Measurements from ENCODE around the gene NABP2. TPM values are rescaled to one million over a fixed set of nuclear protein-coding genes. Genes with fewer than 3 reads are reported as not detected.

Gene NABP2
- total RNA-seq, 1 experiment from 2014 or later = 99.6 TPM

- Histone ChIP-seq H3K27me3 (ENCODE audit: control insufficient read depth, insufficient read depth, low read length) (no peaks in the 10 kb centered on the region), H3K4me3 (ENCODE audit: low read depth in 2 of 2, low read length in 2 of 2) (no peak overlapping the region), H3K36me3 (ENCODE audit: control insufficient read depth, insufficient read depth, low read length) (peaks cover 19% of the 10 kb centered on the region), H3K9me3 (ENCODE audit: control insufficient read depth, insufficient read depth, low read depth, low read length) (no peaks in the 10 kb centered on the region), H3K4me1 (ENCODE audit: control insufficient read depth, insufficient read depth, low read length) (peaks cover 10% of the 10 kb centered on the region), H3K27ac (ENCODE audit: low read length) (no peak overlapping the region)
- TF ChIP-seq POLR2AphosphoS5 (IDR thresholded peaks at IDR 0.05; ENCODE audit: low read depth, low read length) (no peak), TCF7L2 (IDR thresholded peaks at IDR 0.05; ENCODE audit: low read depth, low read length) (no peak), SIN3A (IDR thresholded peaks at IDR 0.05; ENCODE audit: borderline replicate concordance, insufficient read depth, low read depth, low read length) (no peak)
- TF ChIP-seq, protein P1, sequence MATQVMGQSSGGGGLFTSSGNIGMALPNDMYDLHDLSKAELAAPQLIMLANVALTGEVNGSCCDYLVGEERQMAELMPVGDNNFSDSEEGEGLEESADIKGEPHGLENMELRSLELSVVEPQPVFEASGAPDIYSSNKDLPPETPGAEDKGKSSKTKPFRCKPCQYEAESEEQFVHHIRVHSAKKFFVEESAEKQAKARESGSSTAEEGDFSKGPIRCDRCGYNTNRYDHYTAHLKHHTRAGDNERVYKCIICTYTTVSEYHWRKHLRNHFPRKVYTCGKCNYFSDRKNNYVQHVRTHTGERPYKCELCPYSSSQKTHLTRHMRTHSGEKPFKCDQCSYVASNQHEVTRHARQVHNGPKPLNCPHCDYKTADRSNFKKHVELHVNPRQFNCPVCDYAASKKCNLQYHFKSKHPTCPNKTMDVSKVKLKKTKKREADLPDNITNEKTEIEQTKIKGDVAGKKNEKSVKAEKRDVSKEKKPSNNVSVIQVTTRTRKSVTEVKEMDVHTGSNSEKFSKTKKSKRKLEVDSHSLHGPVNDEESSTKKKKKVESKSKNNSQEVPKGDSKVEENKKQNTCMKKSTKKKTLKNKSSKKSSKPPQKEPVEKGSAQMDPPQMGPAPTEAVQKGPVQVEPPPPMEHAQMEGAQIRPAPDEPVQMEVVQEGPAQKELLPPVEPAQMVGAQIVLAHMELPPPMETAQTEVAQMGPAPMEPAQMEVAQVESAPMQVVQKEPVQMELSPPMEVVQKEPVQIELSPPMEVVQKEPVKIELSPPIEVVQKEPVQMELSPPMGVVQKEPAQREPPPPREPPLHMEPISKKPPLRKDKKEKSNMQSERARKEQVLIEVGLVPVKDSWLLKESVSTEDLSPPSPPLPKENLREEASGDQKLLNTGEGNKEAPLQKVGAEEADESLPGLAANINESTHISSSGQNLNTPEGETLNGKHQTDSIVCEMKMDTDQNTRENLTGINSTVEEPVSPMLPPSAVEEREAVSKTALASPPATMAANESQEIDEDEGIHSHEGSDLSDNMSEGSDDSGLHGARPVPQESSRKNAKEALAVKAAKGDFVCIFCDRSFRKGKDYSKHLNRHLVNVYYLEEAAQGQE (IDR thresholded peaks at IDR 0.05; ENCODE audit: insufficient read depth in 1 of 2, low read depth in 2 of 2, low read length in 1 of 2) = no peak
- TF ChIP-seq, protein P2, sequence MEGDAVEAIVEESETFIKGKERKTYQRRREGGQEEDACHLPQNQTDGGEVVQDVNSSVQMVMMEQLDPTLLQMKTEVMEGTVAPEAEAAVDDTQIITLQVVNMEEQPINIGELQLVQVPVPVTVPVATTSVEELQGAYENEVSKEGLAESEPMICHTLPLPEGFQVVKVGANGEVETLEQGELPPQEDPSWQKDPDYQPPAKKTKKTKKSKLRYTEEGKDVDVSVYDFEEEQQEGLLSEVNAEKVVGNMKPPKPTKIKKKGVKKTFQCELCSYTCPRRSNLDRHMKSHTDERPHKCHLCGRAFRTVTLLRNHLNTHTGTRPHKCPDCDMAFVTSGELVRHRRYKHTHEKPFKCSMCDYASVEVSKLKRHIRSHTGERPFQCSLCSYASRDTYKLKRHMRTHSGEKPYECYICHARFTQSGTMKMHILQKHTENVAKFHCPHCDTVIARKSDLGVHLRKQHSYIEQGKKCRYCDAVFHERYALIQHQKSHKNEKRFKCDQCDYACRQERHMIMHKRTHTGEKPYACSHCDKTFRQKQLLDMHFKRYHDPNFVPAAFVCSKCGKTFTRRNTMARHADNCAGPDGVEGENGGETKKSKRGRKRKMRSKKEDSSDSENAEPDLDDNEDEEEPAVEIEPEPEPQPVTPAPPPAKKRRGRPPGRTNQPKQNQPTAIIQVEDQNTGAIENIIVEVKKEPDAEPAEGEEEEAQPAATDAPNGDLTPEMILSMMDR (IDR thresholded peaks at IDR 0.05) = no peak
- POLR2A ChIA-PET = no interaction called here
- no TSS peak for BruUV-seq (replicated peaks)
- DNase-seq (ENCODE audit: low read depth, low spot score) (no peak), ATAC-seq (no peak)
- CTCF ChIA-PET = no interaction called here
- in situ Hi-C loops (cut with HindIII; ENCODE audit: low pct_unique_long_range_greater_than_20kb, low sequenced_read_pairs) = no loop called here
- intact Hi-C loops (cut with micrococcal nuclease; ENCODE audit: unreplicated experiment) = no loop called here
These were observed 28.5 kb downstream of the NABP2 start for GRCh38 chr12:56252649-56253048.

DNA sequence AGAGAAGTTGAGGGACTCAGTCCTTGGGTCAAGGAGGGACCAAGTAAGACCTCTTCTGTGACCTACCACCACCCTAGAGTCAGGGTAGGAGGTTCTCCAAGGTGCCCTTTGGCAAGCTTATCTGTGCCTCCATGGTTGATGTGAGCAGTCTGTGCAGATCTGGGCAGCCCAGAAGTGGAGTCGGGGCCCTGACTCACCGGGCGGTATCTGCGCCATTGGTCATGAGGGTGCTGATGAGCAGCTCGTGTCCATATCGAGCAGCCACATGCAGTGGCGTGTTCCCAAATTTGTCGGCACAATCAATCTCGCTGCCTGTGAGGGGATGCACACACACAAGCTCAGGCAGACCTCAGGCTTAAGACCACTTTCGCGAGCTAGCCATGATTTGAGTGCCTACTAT is 28.9 kb downstream of the NABP2 start:
- ChIA-PET CTCF (no interaction called here), POLR2A (no interaction called here)
- ATAC-seq = no peak
- in situ Hi-C loops (cut with HindIII; ENCODE audit: low pct_unique_long_range_greater_than_20kb, low sequenced_read_pairs) (no loop called here), intact Hi-C loops (cut with micrococcal nuclease; ENCODE audit: unreplicated experiment) (no loop called here)
- Histone ChIP-seq H3K27me3 (ENCODE audit: control insufficient read depth, insufficient read depth, low read length) (no peaks in the 10 kb centered on the region), H3K4me1 (ENCODE audit: control insufficient read depth, insufficient read depth, low read length) (peaks cover 10% of the 10 kb centered on the region), H3K4me3 (ENCODE audit: low read depth in 2 of 2, low read length in 2 of 2) (no peak overlapping the region), H3K27ac (ENCODE audit: low read length) (no peak overlapping the region), H3K9me3 (ENCODE audit: control insufficient read depth, insufficient read depth, low read depth, low read length) (no peaks in the 10 kb centered on the region), H3K36me3 (ENCODE audit: control insufficient read depth, insufficient read depth, low read length) (peaks cover 19% of the 10 kb centered on the region)
- BruUV-seq (replicated peaks) = no TSS peak
- TF ChIP-seq TCF7L2 (IDR thresholded peaks at IDR 0.05; ENCODE audit: low read depth, low read length) (no peak), SIN3A (IDR thresholded peaks at IDR 0.05; ENCODE audit: borderline replicate concordance, insufficient read depth, low read depth, low read length) (no peak), POLR2AphosphoS5 (IDR thresholded peaks at IDR 0.05; ENCODE audit: low read depth, low read length) (no peak)
- TF ChIP-seq, protein P1 (IDR thresholded peaks at IDR 0.05; ENCODE audit: insufficient read depth in 1 of 2, low read depth in 2 of 2, low read length in 1 of 2) = no peak
- TF ChIP-seq, protein P2 (IDR thresholded peaks at IDR 0.05) = no peak
- DNase-seq (ENCODE audit: low read depth, low spot score) = no peak

Measured in Panc1 (cell line).